ENCODE measurements around the gene ZNF787. TPM values are rescaled to one million over a fixed set of nuclear protein-coding genes. Genes with fewer than 3 reads are reported as not detected.

The ZNF787 gene
- 10 to 100 TPM; 24.2 to 26.1 TPM for total RNA-seq

DNA sequence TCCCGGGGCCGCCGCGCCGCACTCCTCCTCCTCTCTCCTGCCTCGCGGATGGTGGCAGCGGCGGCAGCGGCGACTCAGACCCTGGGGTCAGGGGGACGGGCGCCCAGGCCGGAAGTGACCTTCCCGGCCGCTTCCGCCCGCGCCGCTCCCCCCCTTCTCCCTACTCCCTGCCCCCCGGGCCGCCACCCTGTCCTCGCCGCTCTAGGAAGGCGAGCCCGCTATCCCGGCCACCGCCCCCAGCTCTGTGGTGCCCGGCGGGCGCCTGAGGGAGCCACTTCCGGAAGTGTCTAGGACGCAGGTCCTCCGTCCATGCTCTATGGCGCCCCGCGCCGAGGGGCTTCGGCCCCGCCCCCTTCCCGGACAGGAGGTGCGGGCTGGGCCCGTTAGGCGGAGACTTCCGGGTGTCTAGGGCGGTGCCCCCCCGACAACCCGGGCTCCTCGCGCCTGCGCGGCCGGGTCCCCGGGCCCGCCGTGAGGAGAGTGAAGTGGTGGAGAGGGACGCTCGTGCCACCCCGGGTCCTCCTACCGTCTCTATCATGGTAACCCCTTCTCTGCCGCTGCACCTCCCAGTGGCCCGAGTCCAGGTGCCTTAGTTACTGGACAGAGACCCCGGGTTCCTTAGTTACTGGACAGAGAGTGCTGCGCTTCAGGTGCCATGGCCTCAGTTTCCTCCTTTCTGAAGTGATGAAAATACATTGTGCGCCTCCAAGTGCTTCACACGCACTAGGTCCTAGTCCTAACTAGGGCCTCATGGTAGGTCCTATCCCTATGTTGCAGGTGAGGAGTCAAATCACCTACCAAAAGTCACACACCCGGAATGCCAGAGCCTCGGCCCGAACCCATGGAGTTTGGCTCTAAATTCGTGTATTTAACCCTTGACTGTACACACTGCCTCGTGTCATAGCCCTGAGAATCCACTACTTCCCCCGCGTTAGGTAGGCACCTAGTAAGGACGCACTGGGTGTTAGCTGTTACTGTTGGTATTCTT is at the start of gene ZNF787:
ZNF787 (minus strand) TSS at position 116 of the 988 bp plus-strand sequence. CDS start 18,078 bp downstream, outside the sequence.
- no peaks in the 10 kb centered on the region for H3K9me3 Mint-ChIP-seq
- intact Hi-C loops (cut with micrococcal nuclease) = loop anchor here (1.0 to 5.0 kb wide), 5 partner anchors 19 to 1659 kb away; partner anchors contain the start of genes LENG9, PPP6R1 and ZSCAN5A
- H3K27ac Mint-ChIP-seq = peak within 1 kb of the TSS; percentile 94
- peak within 1 kb of the TSS; percentile 86 for H3K4me3 Mint-ChIP-seq
- H3K4me1 Mint-ChIP-seq (ENCODE audit: low read depth) = peaks cover 52% of the 10 kb centered on the region
- CTCF ChIA-PET = interaction anchor here (1.2 kb wide), 1 partner anchor 13 kb away, joined by 3 read pairs; no protein-coding TSS in a partner anchor
- H3K27me3 Mint-ChIP-seq (ENCODE audit: low read depth) = no peaks in the 10 kb centered on the region
- peak; percentile 95 for DNase-seq
- H3K36me3 Mint-ChIP-seq (ENCODE audit: low read depth) = peaks cover 2% of the 10 kb centered on the region

DNA sequence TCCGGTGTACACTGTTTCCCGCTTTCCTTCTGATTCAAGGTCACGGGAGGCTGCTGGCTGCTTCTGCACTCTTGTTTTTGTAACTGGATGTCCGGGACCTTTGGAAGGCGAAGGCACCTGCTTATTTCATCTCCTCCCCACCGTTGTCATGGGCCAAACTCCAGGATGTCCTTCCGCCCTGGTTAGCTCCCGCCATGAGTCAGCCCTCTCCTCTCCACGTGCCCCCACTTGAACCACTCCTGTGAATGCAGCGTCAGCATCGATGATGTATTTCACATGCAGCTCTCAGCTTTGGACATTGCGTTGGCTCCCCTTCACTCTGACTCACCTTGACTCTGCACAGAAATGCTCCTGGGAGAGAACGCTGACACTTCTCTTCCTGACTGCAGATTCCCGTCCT is 49.2 kb upstream of the ZNF787 start:
- Mint-ChIP-seq H3K4me1 (ENCODE audit: low read depth) (peaks cover 3% of the 10 kb centered on the region), H3K36me3 (ENCODE audit: low read depth) (no peaks in the 10 kb centered on the region), H3K4me3 (no peak overlapping the region), H3K9me3 (no peaks in the 10 kb centered on the region), H3K27ac (no peak overlapping the region), H3K27me3 (ENCODE audit: low read depth) (peaks cover 3% of the 10 kb centered on the region)
- intact Hi-C loops (cut with micrococcal nuclease) = no loop called here
- CTCF ChIA-PET = interaction anchor here (0.5 to 1.3 kb wide), 3 partner anchors 13 to 94 kb away, joined by 3 to 4 read pairs (median 3); no protein-coding TSS in a partner anchor
- no peak for DNase-seq

DNA sequence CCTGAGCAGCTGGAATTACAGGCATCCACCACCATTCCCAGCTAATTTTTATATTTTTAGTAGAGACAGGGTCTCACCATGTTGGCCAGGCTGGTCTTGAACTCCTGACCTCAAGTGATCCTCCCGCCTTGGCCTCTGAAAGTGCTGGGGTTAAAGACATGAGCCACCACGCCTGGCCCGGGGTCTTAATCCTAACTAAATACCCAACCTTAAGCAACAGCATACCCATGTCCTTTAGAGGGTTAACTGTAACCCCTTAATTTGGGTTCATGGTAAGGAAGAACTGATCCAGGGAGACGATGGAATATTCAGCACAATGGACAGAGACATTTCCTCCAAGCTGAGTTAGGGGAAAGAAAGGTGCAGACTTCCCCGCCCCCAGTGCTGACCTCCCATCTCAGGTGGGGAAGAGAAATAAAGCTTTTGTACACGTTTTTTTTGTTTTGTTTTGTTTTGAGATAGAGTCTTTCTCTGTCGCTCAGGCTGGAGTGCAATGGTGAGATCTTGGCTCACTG is 46.0 kb upstream of the ZNF787 start:
- Mint-ChIP-seq H3K27me3 (ENCODE audit: low read depth) (peaks cover 3% of the 10 kb centered on the region), H3K9me3 (no peaks in the 10 kb centered on the region), H3K27ac (no peak overlapping the region), H3K4me3 (no peak overlapping the region), H3K36me3 (ENCODE audit: low read depth) (peaks cover under 1% of the 10 kb centered on the region), H3K4me1 (ENCODE audit: low read depth) (peaks cover 8% of the 10 kb centered on the region)
- no peak for DNase-seq
- CTCF ChIA-PET = interaction anchor here (2.1 kb wide), 1 partner anchor 86 kb away, joined by 6 read pairs; no protein-coding TSS in a partner anchor
- intact Hi-C loops (cut with micrococcal nuclease) = no loop called here

DNA sequence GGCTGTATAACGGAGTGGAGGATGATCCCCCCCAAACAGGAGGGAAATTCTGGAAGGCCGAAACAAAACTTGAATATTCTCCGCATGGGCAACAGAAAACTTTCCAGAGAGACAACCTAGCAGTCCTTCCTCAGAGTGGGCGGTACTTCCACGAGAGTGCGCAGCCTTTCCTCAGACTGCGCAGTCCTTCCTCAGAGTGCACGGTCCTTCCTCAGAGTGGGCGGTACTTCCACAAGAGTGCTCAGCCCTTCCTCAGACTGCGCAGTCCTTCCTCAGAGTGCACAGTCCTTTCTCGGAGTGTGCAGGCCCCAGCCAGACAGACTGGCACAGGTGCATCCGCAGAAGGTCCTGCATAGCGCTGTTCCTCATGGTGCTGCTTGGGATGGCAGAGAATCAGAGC is 42.0 kb upstream of the ZNF787 start:
- Mint-ChIP-seq H3K27ac (no peak overlapping the region), H3K27me3 (ENCODE audit: low read depth) (peaks cover 3% of the 10 kb centered on the region), H3K4me1 (ENCODE audit: low read depth) (peaks cover 8% of the 10 kb centered on the region), H3K36me3 (ENCODE audit: low read depth) (peaks cover 12% of the 10 kb centered on the region), H3K9me3 (no peaks in the 10 kb centered on the region), H3K4me3 (no peak overlapping the region)
- CTCF ChIA-PET = interaction anchor here (0.6 kb wide), 1 partner anchor 1605 kb away, joined by 4 read pairs; no protein-coding TSS in a partner anchor
- intact Hi-C loops (cut with micrococcal nuclease) = loop anchor here (2.0 kb wide), 1 partner anchor 22 kb away; the partner anchor contains the start of gene ZNF444
- DNase-seq = no peak

DNA sequence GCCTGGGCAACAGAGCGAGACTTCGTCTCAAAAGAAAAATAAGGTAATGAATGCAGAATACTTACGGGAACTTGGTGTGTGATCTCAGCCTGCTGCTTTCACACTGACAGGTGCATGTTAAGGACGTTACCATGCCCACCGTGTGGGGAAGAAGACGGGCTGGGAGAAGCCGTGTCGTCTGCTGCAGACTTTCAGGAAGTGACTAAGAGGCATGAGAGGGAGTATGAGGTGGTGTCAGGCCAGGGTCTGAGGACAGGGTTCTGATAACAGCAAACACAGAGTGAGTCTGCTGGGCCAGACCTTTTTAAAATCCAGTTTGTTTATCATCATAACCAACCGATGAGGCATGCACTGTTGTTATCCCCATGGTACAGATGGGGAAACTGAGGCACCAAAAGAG is 41.2 kb upstream of the ZNF787 start:
- peaks cover 3% of the 10 kb centered on the region for H3K27me3 Mint-ChIP-seq (ENCODE audit: low read depth)
- peaks cover 8% of the 10 kb centered on the region for H3K4me1 Mint-ChIP-seq (ENCODE audit: low read depth)

DNA sequence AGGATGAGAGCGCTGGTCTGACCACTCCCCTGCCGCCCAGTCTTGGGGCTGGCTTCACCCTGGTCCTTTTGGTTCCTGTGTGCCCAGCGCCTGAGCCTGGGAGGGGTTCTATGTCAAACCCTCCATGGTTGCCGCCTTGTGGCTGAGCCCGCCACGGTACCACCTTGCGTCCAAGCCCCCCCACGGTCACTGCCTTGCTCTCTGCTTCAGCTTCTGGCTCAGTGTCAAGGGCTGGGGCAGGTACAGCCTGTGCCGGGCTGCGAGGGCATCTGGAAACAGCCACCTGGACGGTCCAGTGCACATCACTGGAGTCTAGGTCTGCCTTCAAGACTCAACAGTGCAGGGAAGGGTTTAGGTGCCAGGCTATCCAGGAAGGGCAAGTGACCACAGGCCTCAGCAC is 40.4 kb upstream of the ZNF787 start:
- peak overlapping the region; percentile 65 for H3K27ac Mint-ChIP-seq

More for the DNA sequence above, 41.2 kb upstream of the ZNF787 start:
- intact Hi-C loops (cut with micrococcal nuclease) = loop anchor here (2.0 kb wide), 1 partner anchor 21 kb away; the partner anchor contains the start of gene ZNF444
- no peaks in the 10 kb centered on the region for H3K9me3 Mint-ChIP-seq
- CTCF ChIA-PET = no interaction called here
- peak overlapping the region; percentile 65 for H3K27ac Mint-ChIP-seq
- no peak overlapping the region for H3K4me3 Mint-ChIP-seq
- peak; percentile 74 for DNase-seq
- peaks cover 14% of the 10 kb centered on the region for H3K36me3 Mint-ChIP-seq (ENCODE audit: low read depth)

DNA sequence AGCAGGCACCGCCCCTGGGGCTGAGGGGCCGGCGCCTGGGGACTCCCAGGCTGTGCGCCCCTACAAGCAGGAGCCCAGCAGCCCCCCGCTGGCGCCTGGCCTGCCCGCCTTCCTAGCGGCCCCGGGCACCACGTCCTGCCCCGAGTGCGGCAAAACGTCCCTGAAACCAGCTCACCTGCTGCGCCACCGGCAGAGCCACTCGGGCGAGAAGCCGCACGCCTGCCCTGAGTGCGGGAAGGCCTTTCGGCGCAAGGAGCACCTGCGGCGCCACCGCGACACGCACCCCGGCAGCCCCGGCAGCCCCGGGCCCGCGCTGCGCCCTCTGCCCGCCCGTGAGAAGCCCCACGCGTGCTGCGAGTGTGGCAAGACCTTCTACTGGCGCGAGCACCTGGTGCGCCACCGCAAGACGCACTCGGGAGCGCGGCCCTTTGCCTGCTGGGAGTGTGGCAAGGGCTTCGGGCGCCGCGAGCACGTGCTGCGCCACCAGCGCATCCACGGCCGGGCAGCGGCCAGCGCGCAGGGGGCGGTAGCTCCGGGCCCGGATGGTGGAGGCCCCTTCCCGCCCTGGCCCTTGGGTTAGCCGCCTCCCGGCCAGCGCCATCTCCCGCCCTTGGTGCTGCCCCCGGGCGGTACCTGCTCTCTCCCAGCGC is 38.7 kb upstream of the ZNF787 start:
- Mint-ChIP-seq H3K27me3 (ENCODE audit: low read depth) (peaks cover 1% of the 10 kb centered on the region), H3K36me3 (ENCODE audit: low read depth) (peaks cover 21% of the 10 kb centered on the region), H3K4me1 (ENCODE audit: low read depth) (peaks cover 8% of the 10 kb centered on the region), H3K4me3 (no peak overlapping the region), H3K9me3 (no peaks in the 10 kb centered on the region), H3K27ac (no peak overlapping the region)
- CTCF ChIA-PET = no interaction called here
- intact Hi-C loops (cut with micrococcal nuclease) = no loop called here
- DNase-seq = no peak

More for the DNA sequence above, 40.4 kb upstream of the ZNF787 start:
- H3K9me3 Mint-ChIP-seq = no peaks in the 10 kb centered on the region
- peaks cover 8% of the 10 kb centered on the region for H3K4me1 Mint-ChIP-seq (ENCODE audit: low read depth)
- peaks cover 14% of the 10 kb centered on the region for H3K36me3 Mint-ChIP-seq (ENCODE audit: low read depth)
- DNase-seq = no peak
- no peak overlapping the region for H3K4me3 Mint-ChIP-seq
- intact Hi-C loops (cut with micrococcal nuclease) = no loop called here
- H3K27me3 Mint-ChIP-seq (ENCODE audit: low read depth) = peaks cover 3% of the 10 kb centered on the region
- CTCF ChIA-PET = no interaction called here

DNA sequence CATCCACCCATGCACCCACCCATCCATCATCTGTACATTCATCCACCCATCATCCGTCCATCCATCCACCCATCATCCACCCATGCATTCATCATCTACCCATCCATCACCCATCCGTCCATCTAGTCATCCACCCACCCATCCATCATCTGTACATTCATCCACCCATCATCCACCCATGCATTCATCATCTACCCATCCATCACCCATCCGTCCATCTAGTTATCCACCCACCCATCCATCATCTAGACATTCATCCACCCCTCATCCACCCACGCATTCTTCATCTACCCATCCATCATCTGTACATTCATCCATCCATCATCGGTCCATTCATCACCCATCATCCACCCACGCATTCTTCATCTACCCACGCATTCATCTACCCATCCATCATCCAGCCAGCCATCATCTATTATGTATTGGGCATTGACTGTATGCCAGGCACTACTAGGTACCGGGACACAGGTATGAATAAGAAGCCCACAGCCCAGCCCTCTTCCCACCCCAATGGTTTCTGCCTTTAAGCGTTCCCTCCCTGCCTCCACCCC is 38.0 kb upstream of the ZNF787 start:
- intact Hi-C loops (cut with micrococcal nuclease) = no loop called here
- H3K36me3 Mint-ChIP-seq (ENCODE audit: low read depth) = peaks cover 21% of the 10 kb centered on the region
- H3K4me1 Mint-ChIP-seq (ENCODE audit: low read depth) = peaks cover 8% of the 10 kb centered on the region
- H3K27me3 Mint-ChIP-seq (ENCODE audit: low read depth) = no peaks in the 10 kb centered on the region
- H3K27ac Mint-ChIP-seq = no peak overlapping the region
- no peak overlapping the region for H3K4me3 Mint-ChIP-seq
- CTCF ChIA-PET = no interaction called here
- H3K9me3 Mint-ChIP-seq = no peaks in the 10 kb centered on the region
- DNase-seq = no peak

DNA sequence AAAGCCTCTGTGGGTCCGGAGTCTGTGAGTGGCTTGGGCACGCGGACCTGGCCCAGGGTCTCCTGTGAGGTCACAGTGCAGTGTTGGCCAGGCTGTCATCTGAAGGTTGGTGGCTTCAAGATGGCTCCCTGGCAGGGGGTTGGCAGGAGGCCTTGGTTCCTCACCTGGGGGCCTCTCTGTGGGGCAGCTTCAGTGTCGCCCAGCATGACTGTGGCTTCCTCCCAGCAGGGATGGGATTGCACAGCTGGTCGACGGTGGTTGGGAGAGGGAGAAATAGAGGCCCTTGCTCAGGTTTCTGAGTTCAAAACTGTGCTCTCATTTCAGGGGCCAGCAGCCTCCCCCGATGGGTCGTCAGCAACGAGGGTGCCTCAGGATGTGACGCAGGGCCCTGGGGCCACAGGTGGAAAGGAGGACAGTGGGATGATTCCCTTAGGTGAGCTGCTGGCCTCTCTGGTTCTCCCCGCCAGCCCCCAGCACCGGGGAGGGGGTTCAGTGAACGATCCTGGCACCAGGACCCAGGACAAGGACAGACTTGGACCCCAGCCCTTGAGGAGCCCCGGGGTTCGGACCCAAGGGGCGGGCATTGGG is 37.2 kb upstream of the ZNF787 start:
- H3K36me3 Mint-ChIP-seq (ENCODE audit: low read depth) = peaks cover 27% of the 10 kb centered on the region
- H3K4me1 Mint-ChIP-seq (ENCODE audit: low read depth) = peaks cover 10% of the 10 kb centered on the region
- H3K27me3 Mint-ChIP-seq (ENCODE audit: low read depth) = no peaks in the 10 kb centered on the region
- no peaks in the 10 kb centered on the region for H3K9me3 Mint-ChIP-seq
- DNase-seq = no peak
- CTCF ChIA-PET = no interaction called here
- H3K27ac Mint-ChIP-seq = no peak overlapping the region
- no peak overlapping the region for H3K4me3 Mint-ChIP-seq
- intact Hi-C loops (cut with micrococcal nuclease) = no loop called here

DNA sequence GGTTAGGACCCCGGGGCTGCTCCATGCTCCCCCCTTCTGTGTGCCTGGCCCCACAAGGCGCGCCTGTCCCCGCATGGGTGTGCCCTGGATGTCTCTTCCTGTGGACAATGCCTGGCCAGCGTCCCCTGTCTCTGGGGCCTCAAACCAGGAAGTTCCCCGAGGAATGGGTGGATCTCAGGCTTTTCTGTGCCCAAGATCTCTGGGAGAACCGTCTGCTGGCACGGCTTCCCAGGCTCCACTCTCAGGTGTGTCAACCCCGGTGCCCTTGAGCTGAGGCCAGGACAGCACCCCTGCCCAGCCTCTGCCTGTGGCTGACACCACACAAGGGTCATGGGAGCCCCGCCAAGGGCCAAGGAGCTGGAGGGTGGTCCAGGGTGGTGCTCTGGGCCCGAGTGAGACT is 35.7 kb upstream of the ZNF787 start:
- peaks cover 13% of the 10 kb centered on the region for H3K4me1 Mint-ChIP-seq (ENCODE audit: low read depth)
- H3K4me3 Mint-ChIP-seq = no peak overlapping the region
- CTCF ChIA-PET = no interaction called here
- peaks cover 28% of the 10 kb centered on the region for H3K36me3 Mint-ChIP-seq (ENCODE audit: low read depth)
- H3K27me3 Mint-ChIP-seq (ENCODE audit: low read depth) = no peaks in the 10 kb centered on the region
- intact Hi-C loops (cut with micrococcal nuclease) = no loop called here
- H3K9me3 Mint-ChIP-seq = no peaks in the 10 kb centered on the region
- H3K27ac Mint-ChIP-seq = no peak overlapping the region
- no peak for DNase-seq

DNA sequence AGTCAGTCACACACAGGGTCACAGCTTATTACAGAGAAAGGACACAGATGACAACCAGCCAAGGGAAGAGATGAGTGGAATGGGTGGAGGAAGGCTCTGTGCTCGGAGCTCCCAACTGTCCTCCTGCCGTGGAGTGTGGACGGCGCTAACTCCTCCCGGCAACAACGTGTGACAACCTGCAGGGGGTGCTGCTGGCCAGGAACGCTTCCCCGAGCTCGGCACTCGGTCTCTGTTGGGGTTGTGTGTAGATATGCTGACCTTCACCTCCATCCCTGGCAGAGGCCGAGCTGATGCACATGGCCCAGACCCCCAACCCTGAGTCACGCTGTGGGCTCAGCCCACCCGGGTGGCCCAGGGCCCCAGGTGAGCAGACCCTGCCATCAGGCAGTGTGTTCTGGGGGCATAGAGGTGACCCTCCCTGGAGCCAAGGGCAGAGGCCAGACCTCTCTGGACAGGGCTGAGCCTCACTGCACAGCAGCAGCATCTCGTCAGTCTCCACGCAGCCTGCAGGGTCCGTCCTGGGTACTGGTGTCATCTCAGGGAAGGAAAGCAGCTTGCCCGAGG is 34.1 kb upstream of the ZNF787 start:
- intact Hi-C loops (cut with micrococcal nuclease) = no loop called here
- peak; percentile 15 for DNase-seq
- no peak overlapping the region for H3K4me3 Mint-ChIP-seq
- no peak overlapping the region for H3K27ac Mint-ChIP-seq
- no peaks in the 10 kb centered on the region for H3K27me3 Mint-ChIP-seq (ENCODE audit: low read depth)
- peaks cover 13% of the 10 kb centered on the region for H3K4me1 Mint-ChIP-seq (ENCODE audit: low read depth)
- H3K9me3 Mint-ChIP-seq = no peaks in the 10 kb centered on the region
- peaks cover 29% of the 10 kb centered on the region for H3K36me3 Mint-ChIP-seq (ENCODE audit: low read depth)
- CTCF ChIA-PET = interaction anchor here (0.6 to 2.4 kb wide), 7 partner anchors 9 to 98 kb away, joined by 3 to 11 read pairs (median 3); no protein-coding TSS in a partner anchor

All from activated naive CD4-positive, alpha-beta T cell treated with anti-CD3 and anti-CD28 coated beads for 36 hours (primary cell).